ENCODE data around the gene WWOX.

DNA sequence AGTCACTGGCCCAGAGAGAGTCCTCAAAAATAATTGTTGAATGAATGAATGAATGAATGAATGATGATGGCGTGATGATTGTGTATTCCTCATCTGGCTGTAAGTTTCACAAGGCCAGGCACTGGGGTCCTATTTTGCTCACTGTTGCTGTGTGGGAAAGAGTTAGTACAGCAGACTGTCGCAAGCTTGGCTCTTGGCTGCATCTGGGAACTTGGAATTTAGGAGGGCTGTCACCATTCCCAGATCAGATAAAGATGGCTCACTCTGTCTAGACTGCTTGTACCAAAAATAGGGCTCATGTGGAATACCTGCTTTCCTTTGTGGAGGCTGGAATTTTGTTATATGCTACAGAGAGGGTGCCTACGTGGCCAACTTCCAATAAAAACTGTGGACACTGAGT is 530.6 kb downstream of the WWOX start:
- TF ChIP-seq CTCF (IDR thresholded peaks at IDR 0.05) (no peak), EZH2 (IDR thresholded peaks at IDR 0.05; ENCODE audit: borderline replicate concordance, insufficient read depth, low read depth, low read length, poor library complexity, severe bottlenecking) (no peak)
